OCI-M2 (cell line): ENCODE measurements around the gene LTA.

Experiments
- DNase-seq: peaks from one replicate; lab custom pipeline; 2025; ENCODE audit not compliant: unreplicated experiment; lab: John Stamatoyannopoulos, UW

LTA gene

GRCh38 chr6:31572041-31572911, at the start of gene LTA:
TSS of gene LTA (plus strand) at chr6:31572289. CDS start at chr6:31572743, 454 bp downstream.
- DNase-seq, result no peak

GRCh38 chr6:31525553-31525931, 46.5 kb upstream of the LTA start:
- DNase-seq, result no peak

GRCh38 chr6:31525932-31526591, 46.0 kb upstream of the LTA start:
- no peak for DNase-seq

GRCh38 chr6:31528307-31528777, 43.7 kb upstream of the LTA start:
- no peak for DNase-seq

- DNase-seq, result no peak
These were observed 43.2 kb upstream of the LTA start, which contains the start of gene MCCD1 for GRCh38 chr6:31528821-31529328. TSS of gene MCCD1 (plus strand) at chr6:31528962. CDS start at chr6:31529015, 53 bp downstream.

- no peak for DNase-seq
These were observed 42.5 kb upstream of the LTA start for GRCh38 chr6:31529329-31530150.

- no peak for DNase-seq
These were observed 41.4 kb upstream of the LTA start for GRCh38 chr6:31530659-31531058.

GRCh38 chr6:31531162-31531561, 40.9 kb upstream of the LTA start:
- no peak for DNase-seq

GRCh38 chr6:31531771-31532643, 40.1 kb upstream of the LTA start:
- no peak for DNase-seq

GRCh38 chr6:31532644-31533454, 39.2 kb upstream of the LTA start:
- DNase-seq, result no peak

GRCh38 chr6:31533455-31533841, 38.6 kb upstream of the LTA start:
- no peak for DNase-seq

GRCh38 chr6:31534011-31534410, 38.1 kb upstream of the LTA start:
- DNase-seq, result no peak

- DNase-seq, result no peak
These were observed 37.5 kb upstream of the LTA start for GRCh38 chr6:31534521-31535040.

- no peak for DNase-seq
These were observed 36.4 kb upstream of the LTA start for GRCh38 chr6:31535538-31536324.

GRCh38 chr6:31538805-31539400, 33.2 kb upstream of the LTA start:
- DNase-seq, result no peak

GRCh38 chr6:31540640-31541039, 31.4 kb upstream of the LTA start:
- DNase-seq, result no peak

- DNase-seq, result no peak
These were observed 30.9 kb upstream of the LTA start for GRCh38 chr6:31541059-31541657.
